OCI-LY1 (cell line): Measurements from ENCODE around the gene TAS2R60.

Experiments used
- H2AFZ ChIP-seq: fragments of 200-600 bp; sonication (generic), shearing (Covaris generic); 2 replicates; pipeline ENCODE4 v1.6.0; 2014; ENCODE audit warnings: antibody characterized with exemption, mild to moderate bottlenecking, low read length
- H3F3A ChIP-seq: fragments of 200-600 bp; sonication (generic), shearing (Covaris generic); 2 replicates; pipeline ENCODE4 v1.6.0; 2014; ENCODE audit warnings: mild to moderate bottlenecking, antibody characterized with exemption, low read length, moderate library complexity; ENCODE audit not compliant: insufficient read depth
- H3K27ac ChIP-seq: fragments of 200-600 bp; sonication (generic); 2 replicates; pipeline ENCODE4 v1.5.1; 2014; ENCODE audit warnings: low read length, mixed run types, mild to moderate bottlenecking, low read depth; ENCODE audit not compliant: poor library complexity, severe bottlenecking
- H3K27me3 ChIP-seq: fragments of 200-600 bp; sonication (generic); 2 replicates; pipeline ENCODE4 v1.6.0; 2014; ENCODE audit warnings: antibody characterized with exemption, mild to moderate bottlenecking, low read length, moderate library complexity; ENCODE audit not compliant: insufficient read depth
- H3K36me3 ChIP-seq: fragments of 200-600 bp; sonication (generic); 2 replicates; pipeline ENCODE4 v1.6.1; 2014; ENCODE audit warnings: mild to moderate bottlenecking, antibody characterized with exemption, low read length, moderate library complexity, mixed read lengths; ENCODE audit not compliant: insufficient read depth
- H3K4me1 ChIP-seq: fragments of 200-600 bp; sonication (generic); 2 replicates; pipeline ENCODE4 v1.5.1; 2014; ENCODE audit warnings: mild to moderate bottlenecking, low read length, moderate library complexity; ENCODE audit not compliant: insufficient read depth, severe bottlenecking
- H3K4me2 ChIP-seq: fragments of 200-600 bp; sonication (generic), shearing (Covaris generic); 2 replicates; pipeline ENCODE4 v1.6.1; 2014; ENCODE audit warnings: low read length
- H3K4me3 ChIP-seq: fragments of 200-600 bp; sonication (generic); 2 replicates; pipeline ENCODE4 v1.5.1; 2014; ENCODE audit warnings: low read length, low read depth, mild to moderate bottlenecking, mixed read lengths; ENCODE audit not compliant: poor library complexity, severe bottlenecking
- H3K79me2 ChIP-seq: fragments of 200-600 bp; shearing (Covaris generic); 2 replicates; pipeline ENCODE4 v1.6.1; 2016; ENCODE audit warnings: mixed run types, low read length, mixed read lengths; ENCODE audit not compliant: insufficient read depth
- H3K9ac ChIP-seq: fragments of 200-600 bp; sonication (generic), shearing (Covaris generic); 2 replicates; pipeline ENCODE4 v1.6.1; 2014; ENCODE audit warnings: mild to moderate bottlenecking, low read length, mixed read lengths
- H3K9me2 ChIP-seq: fragments of 200-600 bp; sonication (generic), shearing (Covaris generic); 2 replicates; pipeline ENCODE4 v1.6.1; 2014; ENCODE audit warnings: low read depth, mild to moderate bottlenecking, low read length, mixed read lengths
- H3K9me3 ChIP-seq: fragments of 200-600 bp; shearing (Covaris generic); 2 replicates; pipeline ENCODE4 v1.6.1; 2014; ENCODE audit warnings: low read length, mixed read lengths
- H4K20me1 ChIP-seq: fragments of 200-600 bp; sonication (generic), shearing (Covaris generic); 2 replicates; pipeline ENCODE4 v1.6.0; 2016; ENCODE audit warnings: mild to moderate bottlenecking, low read length; ENCODE audit not compliant: insufficient read depth
- EZH2 ChIP-seq: fragments of 200-600 bp; sonication (generic), shearing (Covaris generic); IDR thresholded peaks from 2 replicates; pipeline ENCODE4 v1.8.0; 2017; ENCODE audit warnings: borderline replicate concordance, mixed run types, mild to moderate bottlenecking, antibody characterized with exemption, low read length, moderate library complexity, mixed read lengths
- TF ChIP-seq, protein P1 (sequence below): fragments of 200-600 bp; sonication (generic), shearing (Covaris generic); IDR thresholded peaks from 2 replicates; pipeline ENCODE4 v1.5.1; 2017; ENCODE audit warnings: mild to moderate bottlenecking, antibody characterized with exemption, low read length, moderate library complexity, mixed read lengths

Gene TAS2R60

DNA sequence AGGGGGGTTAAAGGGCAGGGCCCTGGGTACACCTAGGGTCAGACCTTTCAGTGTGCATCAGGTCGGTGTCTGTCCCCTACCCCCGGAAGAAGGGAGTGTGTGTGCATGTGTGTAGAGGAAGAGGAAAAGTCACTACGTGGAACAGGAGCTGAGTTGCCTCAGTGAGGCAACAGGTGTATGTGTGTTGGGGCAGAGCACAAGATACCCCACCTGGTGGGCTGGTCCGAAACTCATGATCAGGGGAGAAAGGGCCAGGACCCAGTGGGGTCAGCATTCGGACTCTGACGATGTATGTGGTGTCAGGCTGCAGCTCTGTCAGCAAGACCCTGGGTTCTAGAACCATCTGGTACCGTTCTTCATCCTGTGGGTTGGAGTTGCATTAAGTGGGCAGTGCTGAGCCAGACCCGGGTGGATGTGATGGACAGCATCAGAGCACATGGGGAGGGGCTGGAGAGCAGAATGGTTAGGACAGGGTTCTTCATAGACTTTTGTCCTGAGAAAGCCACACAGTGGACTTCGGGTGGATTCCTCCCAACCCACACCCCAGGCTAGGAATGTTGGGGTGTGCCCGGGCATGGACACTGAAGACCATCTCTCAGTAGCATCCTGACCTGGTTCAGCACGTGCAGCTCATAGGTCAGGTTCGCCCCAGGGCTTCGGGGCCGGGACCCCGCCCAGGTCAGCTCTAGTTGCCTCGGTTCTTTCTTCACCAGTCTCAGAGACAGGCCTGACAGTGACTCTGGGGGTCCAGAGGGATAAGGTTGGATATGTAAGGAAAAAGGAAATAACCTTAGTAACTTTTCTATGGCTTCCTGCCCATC is 45.3 kb upstream of the TAS2R60 start:
- Histone ChIP-seq H3K4me3 (no peak overlapping the region), H3K36me3 (no peaks in the 10 kb centered on the region)

GRCh38 chr7:143398616-143399015 is 44.6 kb upstream of the TAS2R60 start:
- TF ChIP-seq EZH2: no peak
- TF ChIP-seq, protein P1, sequence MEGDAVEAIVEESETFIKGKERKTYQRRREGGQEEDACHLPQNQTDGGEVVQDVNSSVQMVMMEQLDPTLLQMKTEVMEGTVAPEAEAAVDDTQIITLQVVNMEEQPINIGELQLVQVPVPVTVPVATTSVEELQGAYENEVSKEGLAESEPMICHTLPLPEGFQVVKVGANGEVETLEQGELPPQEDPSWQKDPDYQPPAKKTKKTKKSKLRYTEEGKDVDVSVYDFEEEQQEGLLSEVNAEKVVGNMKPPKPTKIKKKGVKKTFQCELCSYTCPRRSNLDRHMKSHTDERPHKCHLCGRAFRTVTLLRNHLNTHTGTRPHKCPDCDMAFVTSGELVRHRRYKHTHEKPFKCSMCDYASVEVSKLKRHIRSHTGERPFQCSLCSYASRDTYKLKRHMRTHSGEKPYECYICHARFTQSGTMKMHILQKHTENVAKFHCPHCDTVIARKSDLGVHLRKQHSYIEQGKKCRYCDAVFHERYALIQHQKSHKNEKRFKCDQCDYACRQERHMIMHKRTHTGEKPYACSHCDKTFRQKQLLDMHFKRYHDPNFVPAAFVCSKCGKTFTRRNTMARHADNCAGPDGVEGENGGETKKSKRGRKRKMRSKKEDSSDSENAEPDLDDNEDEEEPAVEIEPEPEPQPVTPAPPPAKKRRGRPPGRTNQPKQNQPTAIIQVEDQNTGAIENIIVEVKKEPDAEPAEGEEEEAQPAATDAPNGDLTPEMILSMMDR: no peak
- no peak overlapping the region for H3K4me2 ChIP-seq
- no peaks in the 10 kb centered on the region for H3K36me3 ChIP-seq
- H3K27me3 ChIP-seq: no peaks in the 10 kb centered on the region
- H3K79me2 ChIP-seq: no peaks in the 10 kb centered on the region
- no peaks in the 10 kb centered on the region for H3F3A ChIP-seq
- no peak overlapping the region for H2AFZ ChIP-seq
- no peaks in the 10 kb centered on the region for H4K20me1 ChIP-seq
- H3K9me3 ChIP-seq: no peaks in the 10 kb centered on the region
- no peaks in the 10 kb centered on the region for H3K9me2 ChIP-seq
- H3K27ac ChIP-seq: no peak overlapping the region
- H3K4me1 ChIP-seq: no peaks in the 10 kb centered on the region
- H3K9ac ChIP-seq: no peak overlapping the region
- no peak overlapping the region for H3K4me3 ChIP-seq

More for the DNA sequence above, 45.3 kb upstream of the TAS2R60 start:
- Histone ChIP-seq H3K4me1 (no peaks in the 10 kb centered on the region), H3F3A (no peaks in the 10 kb centered on the region), H3K4me2 (no peak overlapping the region), H2AFZ (no peak overlapping the region), H3K9me2 (no peaks in the 10 kb centered on the region), H3K79me2 (no peaks in the 10 kb centered on the region), H3K27me3 (no peaks in the 10 kb centered on the region), H3K9ac (no peak overlapping the region), H3K9me3 (no peaks in the 10 kb centered on the region), H3K27ac (no peak overlapping the region), H4K20me1 (no peaks in the 10 kb centered on the region)
- TF ChIP-seq EZH2: no peak
- TF ChIP-seq, protein P1: no peak

GRCh38 chr7:143399151-143399550 is 44.1 kb upstream of the TAS2R60 start:
- no peaks in the 10 kb centered on the region for H3K4me1 ChIP-seq
- no peak overlapping the region for H3K27ac ChIP-seq
- TF ChIP-seq EZH2: no peak
- TF ChIP-seq, protein P1: no peak
- no peaks in the 10 kb centered on the region for H3F3A ChIP-seq
- no peaks in the 10 kb centered on the region for H4K20me1 ChIP-seq
- H3K4me2 ChIP-seq: no peak overlapping the region
- no peaks in the 10 kb centered on the region for H3K27me3 ChIP-seq
- H3K4me3 ChIP-seq: no peak overlapping the region
- no peaks in the 10 kb centered on the region for H3K9me3 ChIP-seq
- H3K9me2 ChIP-seq: no peaks in the 10 kb centered on the region
- no peak overlapping the region for H2AFZ ChIP-seq
- no peaks in the 10 kb centered on the region for H3K36me3 ChIP-seq
- no peak overlapping the region for H3K9ac ChIP-seq
- no peaks in the 10 kb centered on the region for H3K79me2 ChIP-seq
